Endothelial cell of umbilical vein (primary cell): ENCODE measurements around the gene GTF2F1. TPM values are rescaled to one million over a fixed set of nuclear protein-coding genes. Genes with fewer than 3 reads are reported as not detected.

Source experiments
- BruUV-seq: library from RNA; stranded (reverse); fragments of 400-500 nt; replicated peaks from 2 replicates; lab custom pipeline; 2021; lab: Mats Ljungman, UMichigan
- CTCF ChIA-PET: fragments of 300-600, 350-600 bp; sonication (Branson Sonifier 250); formaldehyde crosslinking; loops from one replicate; lab custom pipeline; 2021; ENCODE audit warnings: antibody characterized with exemption, inconsistent platforms; lab: Charles Lee
- POLR2A ChIA-PET: fragments of 300-600, 350-600 bp; sonication (Branson Sonifier 250); formaldehyde crosslinking; loops from one replicate; lab custom pipeline; 2021; ENCODE audit warnings: antibody characterized with exemption, inconsistent platforms; lab: Charles Lee
- DNase-seq: peaks from one replicate; pipeline ENCODE4 v3.0.0-alpha.2; 2011; ENCODE audit warnings: low read depth, low spot score
- FAIRE-seq: peaks from 2 replicates; lab custom pipeline; 2011; peaks lifted over from hg19 to GRCh38; lab: Jason Lieb, UNC
- H2AFZ ChIP-seq: 2 replicates; pipeline ENCODE4 v1.6.0; 2012; ENCODE audit warnings: low read depth, low read length, control low read depth, inconsistent platforms
- H3K27ac ChIP-seq: 2 replicates; pipeline ENCODE4 v1.5.1; 2011; ENCODE audit warnings: low read depth, mild to moderate bottlenecking, control low read depth, low read length, moderate library complexity; ENCODE audit not compliant: insufficient read depth
- H3K27me3 ChIP-seq, 2 experiments: 2 replicates each; pipeline versions ENCODE4 v1.6.0 to v1.6.1; 2011; ENCODE audit warnings: low read length in 2 of 2, mixed read lengths in 1 of 2; ENCODE audit not compliant: control insufficient read depth in 2 of 2, insufficient read depth in 2 of 2
- H3K36me3 ChIP-seq, 2 experiments: 2 replicates in 1 of 2; 3 replicates in 1 of 2; pipeline ENCODE4 v1.5.1; 2011; ENCODE audit warnings: low read length in 2 of 2, mild to moderate bottlenecking in 1 of 2, moderate library complexity in 1 of 2; ENCODE audit not compliant: control insufficient read depth in 2 of 2, insufficient read depth in 2 of 2; ENCODE audit errors: extremely low read depth in 1 of 2
- H3K4me1 ChIP-seq: 3 replicates; pipeline ENCODE4 v1.5.1; 2011; ENCODE audit warnings: mild to moderate bottlenecking, low read length; ENCODE audit not compliant: control insufficient read depth, insufficient read depth; ENCODE audit errors: extremely low read depth
- H3K4me2 ChIP-seq: 2 replicates; pipeline ENCODE4 v1.6.1; 2011; ENCODE audit warnings: low read length, control low read depth, mixed read lengths; ENCODE audit not compliant: insufficient read depth
- H3K4me3 ChIP-seq, 3 experiments: fragments of 200-600 bp in 1 of 3; sonication (generic), shearing (Covaris generic) in 1 of 3; replicated peaks in 1 of 3; 2 replicates each; pipeline ENCODE4 v1.5.1; 2011 to 2016; ENCODE audit warnings: control low read depth in 3 of 3, low read length in 3 of 3, mild to moderate bottlenecking in 2 of 3, inconsistent platforms in 1 of 3, low read depth in 1 of 3, moderate library complexity in 1 of 3; ENCODE audit not compliant: insufficient read depth in 1 of 3
- H3K79me2 ChIP-seq: 2 replicates; pipeline ENCODE4 v1.6.0; 2012; ENCODE audit warnings: low read length, inconsistent platforms; ENCODE audit not compliant: control insufficient read depth, insufficient read depth
- H3K9ac ChIP-seq: replicated peaks from 2 replicates; pipeline ENCODE3; 2011; ENCODE audit warnings: low read length, control low read depth; ENCODE audit not compliant: insufficient read depth; ENCODE audit errors: extremely low read depth
- H3K9me1 ChIP-seq: replicated peaks from 3 replicates; pipeline ENCODE4 v1.6.0; 2011; ENCODE audit warnings: mild to moderate bottlenecking, low read length; ENCODE audit not compliant: control insufficient read depth, insufficient read depth; ENCODE audit errors: extremely low read depth
- H3K9me3 ChIP-seq: replicated peaks from 2 replicates; pipeline ENCODE4 v1.5.1; 2012; ENCODE audit warnings: low read length, inconsistent platforms; ENCODE audit not compliant: control insufficient read depth, insufficient read depth
- H4K20me1 ChIP-seq: replicated peaks from 2 replicates; pipeline ENCODE3; 2011; ENCODE audit warnings: mild to moderate bottlenecking, low read length; ENCODE audit not compliant: control insufficient read depth, insufficient read depth; ENCODE audit errors: extremely low read depth
- CTCF ChIP-seq, 2 donors: IDR thresholded peaks; 1 replicate in 1 of 2; 2 replicates in 1 of 2; pipeline ENCODE4 v1.5.1; 2011; ENCODE audit warnings: low read length in 2 of 2, mild to moderate bottlenecking in 2 of 2, moderate library complexity in 2 of 2, control low read depth in 1 of 2, inconsistent platforms in 1 of 2, low read depth in 1 of 2; ENCODE audit not compliant: insufficient read depth in 1 of 2; ENCODE audit errors: extremely low read depth in 1 of 2
- FOS ChIP-seq: IDR thresholded peaks from 2 replicates; pipeline ENCODE4 v1.6.1; 2011; ENCODE audit warnings: mild to moderate bottlenecking, low read length, moderate library complexity, borderline replicate concordance; ENCODE audit not compliant: insufficient read depth
- JUN ChIP-seq: IDR thresholded peaks from 2 replicates; pipeline ENCODE4 v1.6.1; 2011; ENCODE audit warnings: borderline replicate concordance, low read depth; ENCODE audit not compliant: insufficient read length, insufficient read depth
- MAX ChIP-seq: IDR thresholded peaks from 2 replicates; pipeline ENCODE4 v1.6.1; 2011; ENCODE audit not compliant: insufficient read depth, insufficient read length
- MYC ChIP-seq: IDR thresholded peaks from one replicate; pipeline ENCODE4 v1.6.1; 2011; ENCODE audit warnings: mild to moderate bottlenecking, low read depth, low read length
- POLR2A ChIP-seq: IDR thresholded peaks from 2 replicates; pipeline ENCODE4 v1.6.1; 2012; ENCODE audit warnings: low read depth, mild to moderate bottlenecking, control low read depth, low read length
- POLR2AphosphoS5 ChIP-seq: IDR thresholded peaks from 2 replicates; pipeline ENCODE4 v1.6.1; 2012; ENCODE audit warnings: low read depth, mild to moderate bottlenecking, control low read depth, low read length, moderate library complexity; ENCODE audit not compliant: insufficient read depth
- dilution Hi-C: fragments of 300-500 bp; cut with MboI; formaldehyde crosslinking; loops from one replicate; pipeline ENCODE4 v1.15.0; 2019; ENCODE audit warnings: low sequenced_read_pairs; ENCODE audit not compliant: extremely low pct_ligation_motif_present
- intact Hi-C: fragments of 100-400 bp; cut with micrococcal nuclease; formaldehyde crosslinking; loops from one replicate; pipeline ENCODE4 v1.10.0; 2022
- polyA plus RNA-seq, 4 experiments: library from polyadenylated mRNA; depleted of rRNA in 3 of 4; stranded (reverse) in 3 of 4; unstranded in 1 of 4; fragments of >200 nt; gene quantifications; 2 replicates each; pipeline versions ENCODE4 v1.2.1 to v1.2.3, GENCODE V29; 2011 to 2012; ENCODE audit warnings: missing spikeins in 1 of 4
- total RNA-seq: library from RNA; stranded (reverse); gene quantifications from 2 replicates; pipeline ENCODE4 v1.2.3, GENCODE V29; 2021

GTF2F1 gene
- total and polyA plus RNA-seq, 2 donors (not counting 3 experiments of a cell fraction or from before 2014, with no cell fraction given) = 44.8 to 56.4 TPM

- Histone ChIP-seq H3K4me1 (peaks cover 7% of the 10 kb centered on the region), H3K4me3 (no peak overlapping the region), H3K4me2 (no peak overlapping the region), H3K36me3 (no peaks in the 10 kb centered on the region), H3K27ac (no peak overlapping the region), H3K9me1 (no peaks in the 10 kb centered on the region), H3K9me3 (no peaks in the 10 kb centered on the region), H3K27me3 (no peaks in the 10 kb centered on the region), H2AFZ (no peak overlapping the region), H4K20me1 (no peaks in the 10 kb centered on the region), H3K79me2 (peaks cover 18% of the 10 kb centered on the region), H3K9ac (no peak overlapping the region)
- DNase-seq = no peak
- intact Hi-C loops (no loop called here), dilution Hi-C loops (no loop called here)
- no peak for TF ChIP-seq JUN
- no TSS peak for BruUV-seq
- no peak for FAIRE-seq
- ChIA-PET POLR2A (no interaction called here), CTCF (interaction anchor here (2.0 kb wide), 1 partner anchor 23 kb away, joined by 6 read pairs; no protein-coding TSS in a partner anchor)
Measured at GRCh38 chr19:6394831-6395230, 1.9 kb upstream of the GTF2F1 start.

GRCh38 chr19:6393983-6394412, 1.0 kb upstream of the GTF2F1 start:
- Histone ChIP-seq H2AFZ (peak overlapping the region; percentile 96), H3K4me1 (peaks cover 7% of the 10 kb centered on the region), H3K27ac (peak overlapping the region; percentile 77), H3K36me3 (peaks cover 0 to 4% of the 10 kb centered on the region in 2 experiments), H3K27me3 (no peaks in the 10 kb centered on the region), H3K9me1 (no peaks in the 10 kb centered on the region), H3K79me2 (peaks cover 18% of the 10 kb centered on the region), H3K9ac (peak overlapping the region; percentile 84), H3K9me3 (no peaks in the 10 kb centered on the region), H3K4me2 (peak overlapping the region; percentile 70), H3K4me3 (peak overlapping the region in 2 of 3 experiments; percentile 74 to 77), H4K20me1 (no peaks in the 10 kb centered on the region)
- BruUV-seq = no TSS peak
- dilution Hi-C loops = no loop called here
- CTCF ChIA-PET = interaction anchor here (1.0 to 2.0 kb wide), 2 partner anchors 9 to 24 kb away, joined by 4 to 6 read pairs; no protein-coding TSS in a partner anchor
- intact Hi-C loops = loop anchor here (1.0 to 2.0 kb wide), 3 partner anchors 21 to 469 kb away; no protein-coding TSS in a partner anchor
- TF ChIP-seq CTCF (IDR thresholded peaks at IDR 0.05; ENCODE audit: extremely low read depth in 1 of 2, insufficient read depth in 1 of 2, low read depth in 1 of 2, low read length in 2 of 2) = no peak
- no peak for TF ChIP-seq MYC
- no peak for TF ChIP-seq POLR2A
- no peak for TF ChIP-seq POLR2AphosphoS5
- no peak for TF ChIP-seq FOS
- TF ChIP-seq MAX = no peak
- FAIRE-seq = no peak
- POLR2A ChIA-PET = no interaction called here
- DNase-seq = no peak
